Mammary epithelial cell (primary cell): Measurements from ENCODE around the gene AKR1A1.
A peak's percentile ranks its signal among the peaks of the same experiment; 100 is the strongest.

ENCODE experiments used
- EZH2 ChIP-seq: IDR thresholded peaks from 2 replicates; pipeline ENCODE4 v1.6.1; 2012; ENCODE audit warnings: low read length, inconsistent platforms, borderline replicate concordance
- TF ChIP-seq, protein P1 (sequence below), 2 donors: IDR thresholded peaks in 1 of 2; conservative IDR thresholded peaks in 1 of 2; 2 replicates each; pipeline ENCODE4 v1.5.1; 2011 to 2012; ENCODE audit warnings: inconsistent platforms in 2 of 2, low read length in 2 of 2, mild to moderate bottlenecking in 2 of 2, control low read depth in 1 of 2, low read depth in 1 of 2; ENCODE audit not compliant: insufficient read depth in 1 of 2; ENCODE audit errors: extremely low read depth in 1 of 2

- TF ChIP-seq, protein P1, sequence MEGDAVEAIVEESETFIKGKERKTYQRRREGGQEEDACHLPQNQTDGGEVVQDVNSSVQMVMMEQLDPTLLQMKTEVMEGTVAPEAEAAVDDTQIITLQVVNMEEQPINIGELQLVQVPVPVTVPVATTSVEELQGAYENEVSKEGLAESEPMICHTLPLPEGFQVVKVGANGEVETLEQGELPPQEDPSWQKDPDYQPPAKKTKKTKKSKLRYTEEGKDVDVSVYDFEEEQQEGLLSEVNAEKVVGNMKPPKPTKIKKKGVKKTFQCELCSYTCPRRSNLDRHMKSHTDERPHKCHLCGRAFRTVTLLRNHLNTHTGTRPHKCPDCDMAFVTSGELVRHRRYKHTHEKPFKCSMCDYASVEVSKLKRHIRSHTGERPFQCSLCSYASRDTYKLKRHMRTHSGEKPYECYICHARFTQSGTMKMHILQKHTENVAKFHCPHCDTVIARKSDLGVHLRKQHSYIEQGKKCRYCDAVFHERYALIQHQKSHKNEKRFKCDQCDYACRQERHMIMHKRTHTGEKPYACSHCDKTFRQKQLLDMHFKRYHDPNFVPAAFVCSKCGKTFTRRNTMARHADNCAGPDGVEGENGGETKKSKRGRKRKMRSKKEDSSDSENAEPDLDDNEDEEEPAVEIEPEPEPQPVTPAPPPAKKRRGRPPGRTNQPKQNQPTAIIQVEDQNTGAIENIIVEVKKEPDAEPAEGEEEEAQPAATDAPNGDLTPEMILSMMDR (conservative IDR thresholded peaks at IDR 0.05 in 1 of 2, IDR thresholded peaks at IDR 0.05 in 1 of 2; ENCODE audit: extremely low read depth in 1 of 2, insufficient read depth in 1 of 2, low read depth in 1 of 2, low read length in 2 of 2) = peak in 1 of 2 donors; percentile 5
- no peak for TF ChIP-seq EZH2
Observed at GRCh38 chr1:45508295-45509151, 42.1 kb upstream of the AKR1A1 start.
